GM21737 (cell line): ENCODE data around the gene LRP1B.
"Not testable (repeated sequence)": the region's sequence is repeated elsewhere in the genome, so short reads cannot be mapped to it uniquely, and the experiment has no call there.

ENCODE experiments used
- ATAC-seq: cut with Tn5 transposase; IDR thresholded peaks from one replicate; pipeline ENCODE4 v1.9.1; 2021; ENCODE audit warnings: mild to moderate bottlenecking, moderate library complexity; ENCODE audit not compliant: unreplicated experiment

Gene LRP1B

GRCh38 chr2:140998017-140998416 is 1132.8 kb downstream of the LRP1B start:
- ATAC-seq: no peak

DNA sequence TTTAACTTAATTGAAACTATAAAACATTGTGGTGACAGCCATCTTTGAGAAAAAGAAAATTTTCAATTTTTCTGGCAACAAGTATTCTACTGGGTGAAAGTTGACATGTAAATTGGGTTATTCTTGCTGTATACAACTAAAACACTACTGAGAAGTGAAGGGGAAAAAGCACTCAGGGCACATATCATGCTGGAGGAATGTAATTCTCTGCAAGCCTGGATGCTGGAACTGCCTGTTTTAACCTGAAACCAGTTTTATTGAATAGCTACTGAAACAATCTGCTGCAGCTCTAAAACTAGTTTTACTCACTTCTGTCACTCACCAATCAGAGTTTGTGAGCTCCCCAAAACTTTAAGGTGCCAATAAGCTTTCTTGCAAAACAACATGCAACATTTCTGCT is 1136.0 kb downstream of the LRP1B start:
- no peak for ATAC-seq

GRCh38 chr2:140990416-140990815 is 1140.4 kb downstream of the LRP1B start:
- ATAC-seq: no peak

DNA sequence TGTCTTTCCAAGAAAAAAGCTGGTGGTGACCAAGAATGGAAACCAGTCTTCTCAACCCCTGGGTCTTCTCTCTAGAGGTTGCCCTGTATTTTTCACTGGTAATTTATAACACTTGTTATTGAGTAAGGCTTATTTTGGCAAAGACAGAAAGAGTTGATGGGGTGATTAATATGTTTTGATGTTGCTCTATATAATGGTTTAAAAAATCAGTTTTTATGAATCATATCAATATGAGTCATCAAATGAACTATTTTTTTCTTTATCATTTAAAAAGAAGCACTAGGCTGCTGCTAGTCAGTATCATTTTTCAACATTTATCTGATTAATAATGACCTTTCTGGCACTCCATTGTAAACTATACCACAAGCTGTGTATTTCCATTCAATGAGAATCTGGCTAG is 1142.2 kb downstream of the LRP1B start:
- no peak for ATAC-seq

GRCh38 chr2:140986456-140986855 is 1144.4 kb downstream of the LRP1B start:
- no peak for ATAC-seq

DNA sequence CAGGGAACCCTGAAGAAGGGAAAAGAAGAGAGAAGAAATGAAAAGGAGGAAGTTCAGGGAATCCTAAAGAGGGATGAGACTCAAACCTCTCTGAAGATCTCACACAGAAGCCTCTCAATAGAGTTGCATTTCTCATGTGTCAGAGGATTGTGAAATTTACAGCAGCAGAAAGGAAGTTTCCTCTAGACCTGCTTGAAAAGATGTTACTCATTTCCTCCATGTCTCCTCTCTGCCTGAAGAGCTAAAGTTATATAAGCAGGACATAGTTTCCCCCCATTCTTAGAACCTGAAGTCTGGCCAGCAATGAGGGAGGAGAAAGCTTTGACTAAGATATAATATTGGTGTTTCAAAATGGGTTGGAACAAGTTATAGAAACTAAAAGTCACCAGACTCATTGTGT is 1155.6 kb downstream of the LRP1B start:
- no peak for ATAC-seq

DNA sequence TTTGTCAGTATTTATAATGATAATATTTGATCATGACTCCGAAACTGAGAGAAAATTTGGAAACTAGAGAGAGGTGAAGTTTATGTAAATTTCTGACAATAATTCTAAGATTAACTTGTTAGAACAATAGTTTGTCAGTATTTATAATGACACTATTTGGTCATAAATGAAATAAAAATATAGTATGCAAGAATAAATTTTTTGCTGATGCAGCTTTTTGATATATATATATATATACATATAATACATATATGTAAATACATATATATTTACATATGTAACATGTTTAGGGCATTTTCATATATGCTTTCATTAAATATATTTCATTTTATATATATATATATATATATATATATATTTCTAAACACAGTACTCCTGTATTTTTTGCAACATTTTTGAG is 1158.1 kb downstream of the LRP1B start:
- ATAC-seq: no peak

GRCh38 chr2:140964324-140964723 is 1166.5 kb downstream of the LRP1B start:
- ATAC-seq: not testable (repeated sequence)

- no peak for ATAC-seq
These were observed 1180.9 kb downstream of the LRP1B start for GRCh38 chr2:140949932-140950331.

DNA sequence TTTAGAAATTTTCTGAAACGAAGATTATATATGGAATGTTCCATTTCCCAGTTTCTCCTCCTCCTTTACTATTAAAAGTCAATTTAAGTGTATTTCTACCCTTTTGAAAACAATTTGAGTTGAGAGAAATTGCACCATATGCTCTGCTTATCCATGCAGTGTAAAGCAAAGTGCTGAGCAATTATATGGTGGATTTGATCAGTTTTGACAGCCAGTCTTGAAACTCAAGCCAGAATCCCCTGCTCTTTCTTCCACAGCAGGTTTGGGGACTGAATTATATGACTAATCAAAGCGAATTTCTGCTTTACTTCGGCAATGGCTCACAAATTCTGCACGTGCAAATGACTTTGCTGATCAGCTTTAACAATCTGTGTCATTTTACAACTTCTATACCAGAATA is 1183.6 kb downstream of the LRP1B start:
- ATAC-seq: no peak

- ATAC-seq: no peak
These were observed 1186.9 kb downstream of the LRP1B start for GRCh38 chr2:140943867-140944266.

GRCh38 chr2:140942284-140942683 is 1188.5 kb downstream of the LRP1B start:
- ATAC-seq: no peak

GRCh38 chr2:140929849-140930248 is 1201.0 kb downstream of the LRP1B start:
- no peak for ATAC-seq

DNA sequence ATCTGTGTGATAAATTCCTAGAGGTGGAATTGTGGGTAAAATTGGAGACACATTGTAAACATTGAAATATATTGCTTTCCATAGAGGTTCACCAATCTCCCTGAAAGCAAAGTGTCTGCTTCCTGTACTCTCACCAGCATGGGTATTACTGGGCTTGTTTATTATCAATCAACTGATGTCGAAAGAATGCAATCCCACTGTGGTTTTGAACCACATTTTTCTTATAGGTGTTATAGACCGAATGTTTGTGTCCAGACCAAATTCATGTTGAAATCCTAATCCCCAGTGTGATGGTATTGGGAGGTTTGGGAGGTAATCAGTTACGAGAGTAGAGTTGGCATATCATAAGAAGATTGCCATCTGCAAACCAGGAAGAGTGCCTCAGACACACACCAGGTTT is 1212.4 kb downstream of the LRP1B start:
- ATAC-seq: no peak

GRCh38 chr2:140916410-140916809 is 1214.4 kb downstream of the LRP1B start:
- ATAC-seq: no peak

DNA sequence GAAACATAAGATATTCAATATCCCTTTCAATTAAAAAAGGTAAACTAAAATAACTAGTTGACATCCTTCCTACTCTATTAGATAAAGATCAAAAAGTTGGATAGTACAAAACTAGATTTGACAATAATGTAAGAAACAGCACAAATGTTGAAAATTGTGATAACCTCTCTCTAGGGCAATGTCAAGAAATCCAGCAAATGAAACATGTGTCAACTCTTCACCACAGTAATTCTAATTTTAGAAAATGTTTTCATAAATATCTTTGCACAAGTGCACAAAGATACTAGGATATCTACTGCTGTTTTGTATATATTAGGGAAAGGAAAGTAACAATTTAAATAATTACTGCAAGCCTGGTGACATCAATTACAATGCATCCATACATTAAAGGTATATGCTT is 1220.1 kb downstream of the LRP1B start:
- no peak for ATAC-seq

DNA sequence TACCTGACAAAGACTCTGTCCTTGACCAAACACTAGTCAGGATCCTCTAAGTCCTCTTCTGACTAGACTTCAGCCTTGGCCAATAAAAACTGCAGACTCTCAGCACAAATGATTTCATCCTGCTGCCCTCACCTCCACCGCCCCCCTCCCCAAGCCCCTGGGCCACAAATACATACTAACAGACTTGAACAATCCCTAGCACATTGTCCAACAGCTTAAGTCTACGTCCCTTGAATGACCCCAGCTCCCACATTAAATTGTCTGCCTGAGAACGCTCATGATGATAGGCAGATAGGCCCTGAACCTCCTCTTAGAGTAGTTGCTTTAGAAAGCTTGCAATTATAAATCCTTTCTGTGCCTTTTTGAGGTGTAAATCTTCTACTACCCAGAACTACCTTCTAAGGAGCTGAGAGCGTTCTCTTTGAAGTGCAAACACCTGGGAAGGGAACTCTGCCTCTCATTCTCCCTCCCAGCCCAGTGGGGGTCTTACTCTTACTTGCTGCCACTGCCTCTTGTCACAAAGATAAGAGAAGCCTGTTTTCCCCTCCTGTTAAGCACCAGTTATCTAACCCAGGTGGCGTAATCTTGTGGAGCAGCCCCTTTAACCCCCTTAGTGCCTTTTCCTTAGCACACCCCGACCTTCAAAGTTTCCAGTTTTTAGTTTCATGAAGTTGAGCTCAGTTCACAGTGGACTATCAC is 1225.6 kb downstream of the LRP1B start:
- no peak for ATAC-seq

GRCh38 chr2:140895378-140895777 is 1235.4 kb downstream of the LRP1B start:
- no peak for ATAC-seq

- no peak for ATAC-seq
These were observed 1237.1 kb downstream of the LRP1B start for GRCh38 chr2:140893685-140894084.

DNA sequence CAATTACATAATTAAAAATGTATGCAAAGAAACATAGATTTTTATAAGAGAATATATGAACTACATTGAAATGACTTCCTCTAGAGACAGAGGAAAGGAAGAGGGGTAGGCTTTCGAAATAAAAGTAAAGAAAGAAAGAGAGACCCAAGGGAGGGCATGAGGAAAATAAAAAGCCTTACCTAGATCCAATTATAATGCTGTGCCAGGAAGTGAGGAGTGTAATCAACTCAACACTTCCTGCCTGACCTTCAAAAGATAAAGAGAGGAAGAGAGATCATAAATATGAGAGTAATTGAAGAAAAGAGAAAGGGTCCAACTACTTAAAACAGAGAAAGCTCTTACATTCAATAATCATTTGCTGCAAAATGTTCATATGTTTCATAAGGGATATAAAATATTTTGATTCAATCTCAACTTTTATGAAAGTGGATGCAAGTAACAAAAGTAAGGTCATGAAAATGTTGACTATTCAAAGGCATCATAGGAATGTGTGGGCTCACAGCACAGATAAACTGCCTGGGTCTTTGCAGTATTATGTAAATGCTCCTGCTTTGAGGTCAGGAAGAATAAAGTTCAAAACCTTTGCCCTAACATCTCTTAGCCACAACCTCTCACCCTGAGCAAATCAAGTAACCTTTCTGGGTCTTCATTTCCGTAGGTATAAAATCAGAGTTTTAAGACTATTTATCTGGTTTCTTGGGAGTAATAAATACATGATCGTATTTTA is 1237.7 kb downstream of the LRP1B start:
- ATAC-seq: no peak

DNA sequence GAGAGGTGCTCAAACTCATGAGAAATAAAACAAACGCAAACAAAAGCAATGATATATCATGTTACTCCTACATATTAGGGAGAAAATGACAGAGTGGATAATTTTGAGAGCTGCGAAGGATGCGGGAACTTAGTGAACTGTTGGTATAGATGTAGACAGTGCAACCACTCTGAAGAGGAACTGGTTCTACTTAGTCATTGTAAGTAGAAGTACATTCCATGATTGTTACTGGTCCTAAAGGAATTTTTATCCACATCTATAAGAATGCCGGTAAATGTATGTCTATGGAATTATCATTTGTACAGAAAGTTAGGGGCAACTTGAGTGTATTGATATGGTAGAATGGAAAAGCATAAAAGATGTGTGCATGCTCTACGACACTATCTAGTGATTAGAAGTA is 1238.4 kb downstream of the LRP1B start:
- ATAC-seq: no peak

DNA sequence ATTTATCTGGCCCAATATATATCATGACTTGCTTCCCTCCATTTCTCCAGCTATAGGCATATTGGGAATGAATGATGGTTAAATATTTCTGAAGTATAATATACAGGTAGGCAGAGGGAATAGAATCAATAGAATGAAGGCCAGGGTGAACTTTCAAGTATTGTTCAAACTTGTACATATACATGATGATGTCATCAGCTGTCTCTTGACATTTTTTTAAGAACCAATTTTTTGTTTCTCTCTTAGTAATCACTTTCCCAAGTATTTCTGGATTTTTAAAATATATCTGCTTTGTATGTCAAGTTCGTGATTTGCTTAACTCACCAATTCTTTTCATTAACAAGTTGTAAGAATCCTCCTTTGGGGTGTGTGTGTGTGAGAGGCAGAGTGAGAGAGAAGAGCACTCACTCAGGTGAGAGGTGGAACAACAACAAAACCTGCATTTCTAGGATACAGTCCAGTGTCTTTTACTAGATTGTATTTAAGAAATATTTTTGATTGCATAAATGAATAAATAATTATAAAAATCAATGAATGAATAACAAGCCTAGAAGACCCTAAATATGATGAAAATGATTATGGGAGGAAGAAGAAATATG is 1239.1 kb downstream of the LRP1B start:
- no peak for ATAC-seq
